Right atrium auricular region (tissue), 2 donors: ENCODE results near the gene KLK10. TPM values are rescaled to one million over a fixed set of nuclear protein-coding genes. Genes with fewer than 3 reads are reported as not detected.
"Not testable (repeated sequence)": the region's sequence is repeated elsewhere in the genome, so short reads cannot be mapped to it uniquely, and the experiment has no call there.

Source experiments
- DNase-seq: peaks from one replicate; pipeline ENCODE4 v3.0.0-alpha.2; 2019; ENCODE audit warnings: low spot score
- H3K27ac ChIP-seq, 2 donors: fragments of 200-600 bp; sonication (generic); 1 replicate in 1 of 2; 2 replicates in 1 of 2; pipeline ENCODE4 v1.5.1; 2016 to 2019
- H3K27me3 ChIP-seq, 2 donors: fragments of 200-600 bp; sonication (generic); one replicate each; pipeline versions ENCODE4 v1.5.1 to v1.6.0; 2017 to 2019
- H3K36me3 ChIP-seq: fragments of 200-600 bp; sonication (generic); one replicate; pipeline ENCODE4 v1.5.1; 2016
- H3K4me1 ChIP-seq, 2 donors: fragments of 200-600 bp; sonication (generic); one replicate each; pipeline versions ENCODE4 v1.5.1 to v1.6.0; 2017 to 2019
- H3K4me3 ChIP-seq, 2 donors: fragments of 200-600 bp; sonication (generic); 1 replicate in 1 of 2; 2 replicates in 1 of 2; pipeline ENCODE4 v1.5.1; 2017 to 2019; ENCODE audit warnings: mild to moderate bottlenecking in 1 of 2, moderate library complexity in 1 of 2
- H3K9me3 ChIP-seq, 2 donors: fragments of 200-600 bp; sonication (generic); one replicate each; pipeline ENCODE4 v1.5.1; 2019
- CTCF ChIP-seq, 2 donors: fragments of 200-600 bp; sonication (generic); IDR thresholded peaks; one replicate each; pipeline ENCODE4 v1.5.1; 2019; ENCODE audit warnings: antibody characterized with exemption in 2 of 2
- total RNA-seq, 2 donors: library from RNA; depleted of rRNA; stranded (reverse); fragments of >200 nt; gene quantifications; one replicate each; pipeline ENCODE4 v1.1.0, GENCODE V29; 2016

KLK10 gene
- total RNA-seq, 2 donors from 2014 or later: 4.5 TPM; not detected in 1

- TF ChIP-seq CTCF (IDR thresholded peaks at IDR 0.05): no peak
- no peaks in the 10 kb centered on the region for H3K27me3 ChIP-seq
- H3K9me3 ChIP-seq: no peaks in the 10 kb centered on the region
- no peak overlapping the region for H3K27ac ChIP-seq
- no peak for DNase-seq
- H3K4me1 ChIP-seq: no peaks in the 10 kb centered on the region
- no peaks in the 10 kb centered on the region for H3K36me3 ChIP-seq
- H3K4me3 ChIP-seq: no peak overlapping the region
These were observed 40.6 kb downstream of the KLK10 start for GRCh38 chr19:50978772-50979390.

GRCh38 chr19:50977626-50978025 lies 41.9 kb downstream of the KLK10 start:
- TF ChIP-seq CTCF (IDR thresholded peaks at IDR 0.05): no peak
- H3K27me3 ChIP-seq: no peaks in the 10 kb centered on the region
- H3K27ac ChIP-seq: no peak overlapping the region
- no peak for DNase-seq
- no peaks in the 10 kb centered on the region for H3K4me1 ChIP-seq
- no peaks in the 10 kb centered on the region for H3K9me3 ChIP-seq
- H3K36me3 ChIP-seq: no peaks in the 10 kb centered on the region
- H3K4me3 ChIP-seq: no peak overlapping the region

GRCh38 chr19:50975766-50976165 lies 43.7 kb downstream of the KLK10 start:
- Histone ChIP-seq H3K27ac (no peak overlapping the region), H3K9me3 (no peaks in the 10 kb centered on the region), H3K4me1 (no peaks in the 10 kb centered on the region), H3K36me3 (no peaks in the 10 kb centered on the region), H3K4me3 (no peak overlapping the region), H3K27me3 (no peaks in the 10 kb centered on the region)
- TF ChIP-seq CTCF (IDR thresholded peaks at IDR 0.05): no peak
- DNase-seq: no peak

GRCh38 chr19:50974702-50975556 lies 44.6 kb downstream of the KLK10 start:
- no peak for DNase-seq
- Histone ChIP-seq H3K36me3 (no peaks in the 10 kb centered on the region), H3K4me3 (no peak overlapping the region), H3K27ac (no peak overlapping the region), H3K9me3 (no peaks in the 10 kb centered on the region), H3K4me1 (no peaks in the 10 kb centered on the region), H3K27me3 (no peaks in the 10 kb centered on the region)
- TF ChIP-seq CTCF (IDR thresholded peaks at IDR 0.05): no peak

- H3K4me3 ChIP-seq: no peak overlapping the region
- H3K9me3 ChIP-seq: no peaks in the 10 kb centered on the region
- no peaks in the 10 kb centered on the region for H3K4me1 ChIP-seq
- H3K27ac ChIP-seq: no peak overlapping the region
- no peaks in the 10 kb centered on the region for H3K36me3 ChIP-seq
- no peak for TF ChIP-seq CTCF (IDR thresholded peaks at IDR 0.05)
- no peaks in the 10 kb centered on the region for H3K27me3 ChIP-seq
- DNase-seq: no peak
These were observed 46.6 kb downstream of the KLK10 start for GRCh38 chr19:50972795-50973376.

- H3K4me1 ChIP-seq, H3K27me3 ChIP-seq, H3K27ac ChIP-seq, H3K4me3 ChIP-seq, DNase-seq, H3K9me3 ChIP-seq, H3K36me3 ChIP-seq: not testable (repeated sequence)
These were observed 49.7 kb downstream of the KLK10 start for GRCh38 chr19:50969810-50970209.
